Fibroblast of skin of abdomen (primary cell): ENCODE results near the gene INO80.
"Not testable (repeated sequence)": the region's sequence is repeated elsewhere in the genome, so short reads cannot be mapped to it uniquely, and the experiment has no call there.

Experiments used
- DNase-seq: peaks from one replicate; pipeline ENCODE4 v3.0.0-alpha.2; 2013

The INO80 gene

DNA sequence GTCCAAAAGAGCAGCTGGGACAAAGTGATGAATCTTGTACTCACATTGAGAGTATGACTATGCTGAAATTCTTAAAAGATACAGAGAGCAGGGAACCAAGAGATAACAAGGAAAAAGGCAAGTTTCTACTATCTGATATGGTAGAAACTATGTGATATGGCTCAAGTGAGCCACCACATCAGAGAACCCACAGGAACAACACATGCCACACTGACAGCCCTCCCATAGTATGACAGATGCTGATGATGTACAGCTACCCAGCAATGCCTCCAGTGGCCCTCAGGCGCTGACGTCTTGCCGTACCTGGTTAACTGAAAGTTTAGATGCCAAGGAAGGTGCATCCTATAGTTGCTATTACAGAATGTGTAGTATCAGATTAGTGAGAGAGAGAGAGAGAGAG, 120.4 kb downstream of the INO80 start:
- no peak for DNase-seq

DNA sequence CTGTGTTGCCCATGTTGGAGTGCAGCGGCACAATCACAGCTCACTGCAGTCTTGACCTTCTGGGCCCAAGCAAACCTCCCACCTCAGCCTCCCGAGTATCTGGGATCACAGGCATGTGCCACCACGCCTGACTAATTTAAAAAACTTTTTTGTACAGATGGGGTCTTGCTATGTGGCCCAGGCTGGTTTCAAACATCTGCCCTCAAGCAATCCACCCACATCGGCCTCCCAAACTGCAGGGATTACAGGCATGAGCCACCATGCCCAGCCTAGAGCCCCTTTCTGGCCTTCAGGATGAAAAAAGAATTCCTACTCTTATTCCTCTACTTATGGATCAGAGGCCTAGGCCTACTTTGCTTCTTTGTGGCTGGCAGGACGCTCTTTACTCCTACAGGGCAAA, 123.3 kb downstream of the INO80 start:
- DNase-seq, result no peak

DNA sequence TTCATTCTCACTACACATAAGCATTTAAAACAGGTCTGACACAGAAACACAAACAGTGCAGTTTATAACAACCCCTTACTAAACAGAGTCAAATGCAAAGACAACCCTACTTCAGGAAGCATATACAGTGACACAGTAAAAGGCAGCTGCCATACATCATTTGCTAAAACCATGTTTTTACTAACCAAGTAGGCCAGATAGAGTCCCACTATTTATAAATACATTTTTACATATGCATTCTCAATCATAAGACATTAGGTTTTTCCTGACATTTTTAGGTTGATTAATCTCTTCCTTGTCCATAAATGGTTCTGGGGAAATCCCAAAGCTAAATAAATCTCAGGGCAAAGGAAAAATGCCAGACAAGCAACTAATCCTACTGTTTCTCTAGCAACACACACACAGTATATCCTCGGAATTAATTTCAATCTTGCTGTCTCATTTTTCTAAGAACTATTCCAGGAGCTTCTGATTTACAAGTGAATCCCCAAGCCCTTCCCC, 123.8 kb downstream of the INO80 start:
- peak; percentile 63 for DNase-seq

DNA sequence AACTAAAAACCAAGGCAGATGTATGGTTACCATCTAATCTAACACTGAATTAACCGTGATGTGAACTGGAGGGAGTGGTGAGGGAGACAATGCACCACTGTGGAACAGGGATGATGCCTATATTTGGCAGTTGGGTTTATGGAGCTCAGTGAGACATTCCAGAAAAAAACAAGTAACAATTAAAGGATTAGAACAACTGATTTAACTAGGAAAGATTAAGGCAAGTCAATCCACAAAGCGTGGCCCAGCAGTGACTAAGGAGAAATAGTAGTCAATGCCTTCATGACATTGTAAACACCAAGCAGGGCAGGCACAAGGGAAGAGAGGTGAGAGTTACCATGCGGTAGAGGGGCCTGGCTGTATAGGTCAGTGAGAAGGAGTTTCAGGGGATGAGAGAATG, 124.7 kb downstream of the INO80 start:
- DNase-seq, result no peak

DNA sequence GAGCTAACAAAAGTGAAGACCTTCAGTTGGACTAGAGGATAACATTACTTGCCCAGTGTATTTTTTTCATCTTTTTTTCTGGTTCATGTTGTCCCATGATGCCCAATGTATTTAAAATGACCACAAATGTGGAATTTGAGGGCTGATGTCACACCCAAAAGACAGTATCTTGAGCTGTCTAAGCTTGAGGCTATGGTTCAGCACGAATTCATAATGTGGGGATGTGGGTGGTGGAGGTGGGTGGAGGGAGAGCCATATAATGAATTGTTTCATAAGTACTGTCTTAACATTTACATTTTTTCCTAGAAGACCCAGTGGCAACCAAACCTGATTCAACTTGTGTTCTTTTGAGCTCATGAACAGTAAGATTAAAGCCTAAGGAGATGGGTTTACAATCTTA, 125.3 kb downstream of the INO80 start:
- no peak for DNase-seq

DNA sequence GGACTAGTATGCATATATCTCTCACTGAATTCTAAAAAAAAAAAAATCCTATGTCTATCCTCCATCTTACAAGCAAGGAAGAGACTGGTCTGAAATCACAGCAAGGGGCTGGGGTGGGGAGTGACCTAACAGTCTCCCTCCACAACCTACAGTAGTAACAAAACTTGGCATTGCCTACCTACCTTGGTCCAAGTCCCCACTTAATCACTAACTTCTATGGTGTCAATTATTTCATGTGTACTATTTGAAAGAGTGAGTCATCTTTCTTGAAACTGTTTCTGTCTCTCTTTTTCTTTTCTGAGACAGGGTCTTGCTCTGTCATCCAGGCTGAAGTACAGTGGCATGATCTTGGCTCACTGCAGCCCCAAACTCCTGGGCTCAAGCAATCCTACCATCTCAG, 126.0 kb downstream of the INO80 start:
- DNase-seq, result no peak

DNA sequence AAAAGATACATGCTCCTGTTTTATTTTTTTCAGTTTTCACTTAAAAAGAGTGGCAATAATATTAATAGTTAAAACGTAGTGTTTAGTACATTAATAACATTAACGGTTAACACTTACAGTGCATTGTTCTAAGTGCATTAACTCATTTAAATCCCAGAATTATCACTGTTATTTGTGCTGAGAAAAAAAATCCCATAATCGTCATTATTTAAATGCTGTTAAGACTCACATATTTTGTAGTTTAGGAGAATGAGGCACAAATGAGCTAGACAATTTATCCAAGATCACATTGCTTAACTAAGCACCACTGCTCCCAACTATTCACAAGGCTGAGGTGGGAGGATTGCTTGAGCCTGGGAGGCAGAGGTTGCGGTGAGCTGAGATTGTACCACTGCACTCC, 127.9 kb downstream of the INO80 start:
- DNase-seq, result no peak

DNA sequence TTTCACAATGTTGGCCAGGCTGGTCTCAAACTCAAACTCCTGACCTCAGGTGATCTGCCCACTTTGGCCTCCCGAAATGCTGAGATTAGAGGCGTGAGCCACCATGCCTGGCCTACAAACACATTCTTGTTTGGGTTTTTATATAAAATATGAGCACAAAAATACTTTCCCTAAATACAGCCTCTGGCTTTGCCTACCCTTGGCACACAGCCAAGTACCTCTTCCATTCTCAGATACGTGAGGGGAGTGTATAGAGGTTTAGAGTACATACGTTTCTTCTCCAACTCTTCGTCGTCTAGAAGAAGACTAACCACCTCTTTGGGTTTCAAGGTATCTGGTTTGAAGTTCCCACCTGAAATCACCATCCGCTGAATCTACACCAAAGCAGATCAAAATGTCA, 129.3 kb downstream of the INO80 start:
- DNase-seq, result no peak

DNA sequence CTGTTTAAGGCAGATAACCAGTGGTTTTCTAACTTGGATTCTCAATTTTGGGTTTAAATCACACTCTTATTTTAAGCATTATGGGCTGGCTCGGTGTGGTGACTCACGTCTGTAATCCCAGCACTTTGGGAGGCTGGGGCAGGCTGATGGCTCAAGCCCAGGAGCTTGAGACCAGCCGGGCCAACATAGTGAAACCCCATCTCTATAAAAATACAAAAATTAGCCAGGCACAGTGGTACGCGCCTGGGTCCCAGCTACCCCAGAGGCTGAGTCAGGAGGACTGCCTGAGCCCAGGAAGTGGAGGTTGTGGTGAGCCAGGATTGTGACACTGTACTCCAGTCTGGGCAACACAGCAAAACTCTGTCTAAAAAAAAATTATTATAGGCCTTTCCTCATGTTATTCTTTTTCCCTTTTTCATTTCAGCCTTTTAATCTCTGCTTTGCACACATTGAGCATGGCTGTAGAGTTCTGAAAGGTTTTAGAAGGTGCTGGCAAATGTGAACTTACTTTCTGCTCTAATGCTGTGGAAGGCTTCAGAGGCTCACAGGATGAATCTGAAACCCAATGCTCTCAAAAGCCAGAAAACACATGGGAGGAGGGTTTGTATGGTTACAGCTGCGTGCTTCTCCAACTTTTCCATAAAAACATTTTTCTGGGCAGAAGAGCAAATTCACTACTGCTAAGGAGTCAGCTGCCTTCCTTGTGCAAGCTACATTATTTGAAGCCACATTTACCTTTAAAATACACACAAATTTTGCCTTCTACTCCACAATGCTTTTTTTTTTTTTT, 130.3 kb downstream of the INO80 start:
- DNase-seq, result peak; percentile 38

DNA sequence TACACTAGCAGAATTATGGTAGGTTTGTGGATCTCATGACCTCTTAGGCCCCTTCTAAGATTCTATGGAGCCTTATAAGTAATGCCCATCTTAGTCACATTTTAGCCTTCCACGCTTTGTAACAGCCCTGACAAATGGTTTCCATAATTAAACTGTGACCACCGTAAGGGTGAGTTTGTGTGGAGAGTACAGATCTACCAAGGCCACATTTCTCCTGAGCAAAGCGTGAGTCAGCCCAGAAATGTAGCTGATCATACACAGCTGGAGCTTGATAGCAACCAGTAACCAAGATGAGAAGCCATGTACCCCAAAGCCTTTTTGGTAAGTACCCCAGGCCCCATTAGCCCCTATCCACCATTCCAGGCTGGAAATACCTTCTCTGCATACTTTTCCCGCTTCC, 131.1 kb downstream of the INO80 start:
- DNase-seq, result peak; percentile 84

DNA sequence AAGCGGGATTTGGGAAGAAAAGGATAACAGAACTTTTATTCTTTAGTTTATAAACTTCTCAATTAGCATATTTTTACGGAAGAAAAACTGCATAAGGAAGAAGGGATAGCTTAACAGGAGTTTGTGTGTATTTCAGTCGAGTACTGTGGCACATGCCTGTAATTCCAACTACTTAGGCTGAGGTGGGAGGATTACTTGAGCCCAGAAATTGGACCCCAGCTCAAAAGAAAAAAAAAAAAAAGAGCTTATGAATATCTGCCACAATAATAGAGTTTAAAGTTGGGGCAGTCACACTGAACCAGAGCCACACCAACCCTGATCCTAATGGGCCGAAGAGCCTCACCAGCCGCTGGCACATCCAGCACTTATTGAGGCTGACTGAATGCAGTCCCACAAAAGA, 131.7 kb downstream of the INO80 start:
- DNase-seq, result no peak

DNA sequence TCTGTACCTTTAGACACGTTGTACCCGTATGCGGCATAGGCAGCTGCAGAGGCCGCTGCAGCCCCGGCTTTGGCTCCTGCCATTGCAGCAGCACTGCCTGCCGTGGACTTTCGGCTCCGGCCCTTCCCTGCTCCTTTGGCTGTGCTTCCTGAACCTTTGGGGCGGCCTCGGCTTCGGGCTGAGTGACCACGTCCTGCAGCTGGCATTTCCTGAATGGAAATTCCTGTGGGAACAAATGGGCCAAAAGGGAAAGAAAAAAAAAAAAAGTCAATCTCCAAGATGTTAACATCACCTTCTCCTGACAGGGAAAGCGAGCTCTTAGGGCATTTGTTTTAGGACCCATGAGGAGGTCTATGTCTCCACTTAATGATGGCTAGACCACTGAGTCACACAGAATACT, 133.2 kb downstream of the INO80 start:
- peak; percentile 31 for DNase-seq

DNA sequence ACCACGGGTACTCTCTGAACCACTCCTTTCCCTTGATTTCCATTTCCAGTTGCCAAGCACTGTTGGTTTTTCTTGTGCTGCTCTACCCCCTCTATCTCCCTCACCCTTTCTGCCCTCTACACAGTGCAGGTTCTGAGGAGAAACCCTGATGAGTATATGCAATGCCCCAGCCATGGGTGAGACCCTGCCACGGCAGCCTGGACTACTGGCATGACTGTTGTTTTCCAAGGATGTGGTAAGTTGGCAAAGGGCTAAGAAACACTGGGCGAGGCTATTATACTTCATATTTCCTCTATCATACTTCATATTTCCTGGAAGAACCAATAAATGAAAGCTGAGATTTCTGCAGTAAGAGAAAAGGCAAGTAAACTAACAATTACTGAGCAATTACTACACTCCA, 134.9 kb downstream of the INO80 start:
- DNase-seq, result no peak

DNA sequence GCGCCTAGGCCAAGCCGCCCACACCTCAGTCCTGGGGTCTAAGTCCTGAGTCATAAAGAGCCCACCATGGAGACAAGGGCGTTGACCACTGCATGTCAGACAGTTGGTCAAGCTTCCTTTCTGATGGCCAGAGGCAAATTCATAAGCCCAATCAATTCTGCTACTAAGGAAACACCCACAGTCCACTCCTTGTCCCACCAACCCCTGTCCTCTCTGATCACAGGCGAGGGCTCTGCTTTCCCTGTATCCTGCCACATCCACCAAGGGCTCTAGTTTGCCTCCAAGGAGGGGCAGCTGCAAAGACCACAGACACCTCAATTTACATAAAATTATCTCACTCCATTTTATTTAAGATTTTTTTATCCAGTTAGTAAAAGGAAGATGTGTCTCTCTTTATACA, 137.5 kb downstream of the INO80 start:
- no peak for DNase-seq

DNA sequence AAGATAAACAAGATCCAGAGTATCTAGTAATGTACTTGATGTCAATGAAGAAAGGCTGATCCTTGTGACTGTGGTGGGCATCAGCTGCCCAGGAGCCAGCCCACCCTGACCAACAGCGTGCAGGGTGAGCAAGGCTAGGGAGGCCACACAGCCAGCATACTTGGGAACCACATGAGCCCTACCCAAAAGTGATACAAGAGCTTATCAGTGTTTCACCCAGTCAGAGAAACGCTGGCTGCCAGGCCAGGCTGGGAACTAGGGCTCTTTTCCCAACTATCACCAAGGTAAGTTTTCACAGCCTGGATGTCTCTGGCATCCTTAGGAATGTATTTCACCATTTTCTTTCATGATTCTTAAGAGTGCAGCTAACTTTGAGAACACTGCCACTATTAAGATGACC, 137.9 kb downstream of the INO80 start:
- DNase-seq, result no peak

DNA sequence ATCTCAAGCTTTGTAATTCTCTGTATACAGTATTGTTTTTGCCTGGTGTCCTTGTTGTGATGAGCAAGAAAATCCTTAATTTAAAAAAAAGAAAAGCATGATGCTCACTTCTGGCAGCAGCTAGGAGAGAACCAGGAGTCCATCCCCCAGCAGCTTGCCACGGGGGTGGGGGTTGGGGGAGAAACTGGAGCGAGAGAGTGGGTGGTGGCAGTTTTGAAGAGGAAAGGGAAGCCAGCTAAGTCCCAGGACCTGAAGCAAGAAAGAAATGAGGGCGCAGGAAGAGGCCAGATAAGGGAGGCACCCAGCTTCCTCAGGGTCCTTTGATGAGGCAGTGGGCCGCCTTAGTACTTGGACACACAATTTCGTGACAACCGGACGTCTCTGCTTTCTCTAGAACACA, 139.3 kb downstream of the INO80 start:
- DNase-seq, result no peak

DNA sequence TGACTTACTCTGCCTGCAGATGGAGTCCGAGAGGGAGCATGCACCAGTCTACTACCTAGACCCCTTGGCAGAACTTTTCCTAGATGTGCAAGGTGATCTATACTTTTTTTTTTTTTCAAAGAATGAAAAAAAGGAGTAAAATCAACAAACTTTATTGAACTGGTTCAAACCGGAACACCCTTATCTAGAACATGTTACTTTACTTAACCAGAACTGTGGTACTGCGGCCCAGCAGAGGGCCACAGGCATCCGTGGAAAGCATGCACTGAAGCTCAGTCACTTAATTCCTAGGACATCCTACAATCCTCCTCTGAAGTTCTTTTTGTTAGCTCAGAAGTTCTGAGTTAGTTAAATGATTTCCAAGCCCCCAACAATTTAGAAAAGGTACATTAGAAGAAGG, 141.2 kb downstream of the INO80 start:
- no peak for DNase-seq

DNA sequence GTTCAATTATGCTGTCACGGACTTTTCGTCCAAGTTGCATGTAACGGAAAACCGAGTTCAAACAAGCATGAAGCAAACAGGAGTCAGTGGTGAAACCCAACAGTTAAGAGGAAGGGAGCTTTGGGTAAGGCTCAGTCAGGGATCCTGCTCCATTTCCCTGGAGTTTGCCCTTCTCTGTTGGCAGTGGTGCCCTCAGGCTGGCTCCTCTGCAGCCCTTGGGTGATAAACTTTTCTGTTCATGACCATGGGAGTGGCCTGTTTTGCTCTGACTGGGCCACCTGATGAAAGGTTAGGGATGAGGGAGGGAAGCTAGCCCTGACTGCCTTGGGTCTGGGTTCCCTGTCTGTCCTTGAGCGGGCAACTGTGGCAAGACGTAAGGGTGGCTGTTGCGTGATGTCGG, 146.7 kb downstream of the INO80 start:
- DNase-seq, result no peak

DNA sequence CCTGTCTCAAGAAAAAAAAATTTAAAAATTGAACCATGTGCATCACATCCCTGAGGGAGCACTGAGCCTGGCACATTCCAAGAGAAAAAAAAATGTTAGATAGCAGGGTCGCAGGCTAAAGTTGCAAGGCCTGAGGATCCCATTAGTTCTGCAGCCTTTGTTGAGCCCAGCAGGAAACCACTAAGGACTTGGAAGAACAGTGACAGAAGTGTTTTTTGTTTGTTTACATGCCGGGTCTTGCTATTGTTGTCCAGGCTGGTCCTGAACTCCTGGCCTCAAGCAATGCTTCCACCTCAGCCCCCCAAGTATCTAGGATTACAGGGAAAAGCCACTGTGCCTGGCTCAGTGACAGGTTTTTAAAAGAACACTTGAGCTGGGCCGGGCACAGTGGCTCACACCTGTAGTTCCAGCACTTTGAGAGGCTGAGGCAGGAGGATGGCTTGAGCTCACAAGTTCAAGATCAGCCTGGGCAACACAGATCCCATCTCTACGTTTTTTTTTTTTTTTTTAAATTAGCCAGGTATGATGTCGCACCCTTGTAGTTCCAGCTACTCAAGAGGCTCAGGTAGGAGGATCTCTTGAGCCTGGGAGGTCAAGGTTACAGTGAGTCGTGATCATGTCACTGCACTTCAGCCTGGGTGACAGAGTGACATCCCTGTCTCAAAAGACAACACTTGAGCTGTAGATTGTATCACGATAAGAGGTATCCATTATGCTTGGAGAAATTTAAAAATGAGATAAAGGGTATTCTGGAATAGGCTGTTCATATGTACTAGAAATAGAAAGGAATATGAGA, 147.6 kb downstream of the INO80 start:
- no peak for DNase-seq

DNA sequence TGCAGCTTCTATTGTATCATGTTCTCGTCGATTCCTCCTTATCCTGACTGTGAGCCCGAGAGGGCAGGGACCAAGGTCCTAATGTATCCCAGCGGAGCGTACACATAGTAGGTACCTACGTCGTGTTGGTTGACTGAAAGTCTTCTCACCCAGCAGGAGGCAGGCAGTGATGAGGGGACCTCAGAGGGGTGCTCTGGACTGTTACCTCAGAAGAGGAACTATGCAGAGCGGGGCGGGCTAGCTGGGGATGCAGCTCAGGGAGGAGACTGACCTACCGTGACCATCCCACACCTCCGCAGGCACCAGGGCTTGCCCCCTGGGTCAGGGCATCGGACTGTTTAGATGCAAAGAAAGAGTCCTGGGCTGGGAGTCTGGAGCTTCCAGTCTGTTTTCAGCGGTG, 151.4 kb downstream of the INO80 start:
- DNase-seq, result no peak

DNA sequence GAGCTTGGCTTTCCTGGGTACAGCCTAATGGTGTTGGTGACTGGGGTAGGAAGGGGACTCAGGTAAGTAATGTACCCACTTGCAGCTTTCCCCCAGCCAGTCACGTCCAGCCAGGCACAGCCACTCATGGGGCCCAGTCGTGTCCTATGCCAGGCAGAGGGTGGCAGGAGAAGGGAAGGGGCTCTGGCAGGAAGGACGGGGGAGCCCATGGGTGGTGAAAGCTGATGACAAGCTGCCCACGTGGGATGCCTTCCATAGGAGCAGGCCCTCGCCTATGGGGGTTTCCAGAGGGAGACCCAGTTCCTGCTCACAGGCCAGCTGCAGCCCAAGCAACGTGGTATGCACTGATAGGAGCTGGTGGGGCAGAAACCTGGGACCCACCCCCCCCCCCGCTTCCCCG, 152.1 kb downstream of the INO80 start:
- no peak for DNase-seq

DNA sequence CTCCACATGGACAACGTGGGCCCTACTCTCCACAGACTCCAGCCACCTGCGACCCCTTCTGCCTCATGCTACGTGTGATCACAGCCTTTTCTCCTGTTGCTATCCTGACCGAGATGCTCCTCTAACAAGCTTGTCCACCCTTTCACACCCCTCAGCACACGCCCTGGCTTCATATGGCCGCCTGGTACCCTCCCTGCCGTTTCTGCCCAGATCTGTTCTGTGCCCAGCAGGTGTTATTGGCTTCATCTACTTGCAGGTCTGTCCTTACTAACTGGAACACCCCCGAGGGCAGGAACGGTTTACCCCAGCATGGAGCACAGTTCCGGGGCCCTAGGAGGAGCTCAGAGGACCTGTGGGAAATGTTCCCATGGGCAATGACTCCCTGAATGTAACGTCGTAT, 152.9 kb downstream of the INO80 start:
- DNase-seq, result no peak

DNA sequence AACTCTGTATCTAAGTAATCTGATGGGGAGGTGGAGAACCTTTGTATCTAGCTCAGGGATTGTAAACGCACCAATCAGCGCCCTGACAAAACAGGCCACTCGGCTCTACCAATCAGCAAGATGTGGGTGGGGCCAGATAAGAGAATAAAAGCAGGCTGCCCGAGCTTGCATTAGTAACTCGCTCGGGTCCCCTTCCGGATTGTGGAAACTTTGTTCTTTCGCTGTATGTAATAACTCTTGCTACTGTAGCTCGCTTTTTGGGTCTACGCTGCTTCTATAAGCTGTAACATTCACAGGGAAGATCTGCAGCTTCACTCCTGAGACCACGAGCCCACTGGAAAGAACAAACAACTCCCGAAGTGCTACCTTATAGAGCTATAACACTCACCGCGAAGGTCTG, 153.8 kb downstream of the INO80 start:
- not testable (repeated sequence) for DNase-seq

DNA sequence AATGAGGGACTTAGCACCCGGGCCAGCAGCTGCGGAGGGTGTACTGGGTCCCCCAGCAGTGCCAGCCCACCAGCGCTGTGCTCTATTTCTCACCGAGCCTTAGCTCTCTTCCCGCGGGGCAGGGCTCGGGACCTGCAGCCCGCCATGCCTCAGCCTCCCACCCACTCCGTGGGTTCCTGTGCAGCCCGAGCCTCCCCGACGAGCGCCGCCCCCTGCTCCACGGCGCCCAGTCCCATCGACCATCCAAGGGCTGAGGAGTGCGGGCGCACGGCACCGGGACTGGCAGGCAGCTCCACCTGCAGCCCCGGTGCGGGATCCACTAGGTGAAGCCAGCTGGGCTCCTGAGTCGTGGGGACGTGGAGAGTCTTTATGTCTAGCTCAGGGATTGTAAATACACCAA, 154.3 kb downstream of the INO80 start:
- not testable (repeated sequence) for DNase-seq
